Epithelial cell of proximal tubule (primary cell): ENCODE measurements around the gene C22orf39. TPM values are rescaled to one million over a fixed set of nuclear protein-coding genes. Genes with fewer than 3 reads are reported as not detected.

ENCODE experiments used
- DNase-seq: peaks from one replicate; pipeline ENCODE4 v3.0.0-alpha.2; 2011; ENCODE audit warnings: low read depth
- H3K4me3 ChIP-seq: 2 replicates; pipeline ENCODE4 v1.5.1; 2011; ENCODE audit warnings: low read depth, mild to moderate bottlenecking, low read length
- total RNA-seq: library from RNA; depleted of rRNA; stranded (reverse); fragments of >200 nt; gene quantifications from 2 replicates; pipeline ENCODE4 v1.2.3, GENCODE V29; 2015
- TF ChIP-seq, protein P1 (sequence below): conservative IDR thresholded peaks from 2 replicates; pipeline ENCODE4 v1.5.1; 2012; ENCODE audit warnings: low read depth, mild to moderate bottlenecking, low read length

C22orf39 gene
- total RNA-seq, 1 donor from 2014 or later: 40.3 TPM

DNA sequence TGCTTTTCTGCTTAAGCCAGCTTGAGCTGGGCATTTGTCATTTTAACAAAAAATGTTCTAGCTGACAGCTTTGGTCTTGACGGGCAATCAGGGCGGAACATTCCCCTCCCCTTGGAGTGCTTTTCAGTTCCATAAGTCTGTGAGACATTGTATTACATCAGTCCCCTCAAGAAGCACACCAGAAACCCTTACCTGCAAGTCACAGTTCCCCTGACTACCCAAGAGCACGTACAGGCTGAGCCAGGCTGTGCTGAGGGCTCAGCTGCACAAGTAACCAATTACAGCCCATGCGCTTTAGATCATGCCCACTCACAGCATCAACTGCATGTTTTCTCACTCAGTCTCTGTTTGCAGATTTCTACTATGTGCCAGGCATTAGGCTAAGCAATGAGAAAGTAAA is 35.0 kb downstream of the C22orf39 start:
- TF ChIP-seq, protein P1, sequence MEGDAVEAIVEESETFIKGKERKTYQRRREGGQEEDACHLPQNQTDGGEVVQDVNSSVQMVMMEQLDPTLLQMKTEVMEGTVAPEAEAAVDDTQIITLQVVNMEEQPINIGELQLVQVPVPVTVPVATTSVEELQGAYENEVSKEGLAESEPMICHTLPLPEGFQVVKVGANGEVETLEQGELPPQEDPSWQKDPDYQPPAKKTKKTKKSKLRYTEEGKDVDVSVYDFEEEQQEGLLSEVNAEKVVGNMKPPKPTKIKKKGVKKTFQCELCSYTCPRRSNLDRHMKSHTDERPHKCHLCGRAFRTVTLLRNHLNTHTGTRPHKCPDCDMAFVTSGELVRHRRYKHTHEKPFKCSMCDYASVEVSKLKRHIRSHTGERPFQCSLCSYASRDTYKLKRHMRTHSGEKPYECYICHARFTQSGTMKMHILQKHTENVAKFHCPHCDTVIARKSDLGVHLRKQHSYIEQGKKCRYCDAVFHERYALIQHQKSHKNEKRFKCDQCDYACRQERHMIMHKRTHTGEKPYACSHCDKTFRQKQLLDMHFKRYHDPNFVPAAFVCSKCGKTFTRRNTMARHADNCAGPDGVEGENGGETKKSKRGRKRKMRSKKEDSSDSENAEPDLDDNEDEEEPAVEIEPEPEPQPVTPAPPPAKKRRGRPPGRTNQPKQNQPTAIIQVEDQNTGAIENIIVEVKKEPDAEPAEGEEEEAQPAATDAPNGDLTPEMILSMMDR: no peak
- H3K4me3 ChIP-seq: no peak overlapping the region
- DNase-seq: no peak

DNA sequence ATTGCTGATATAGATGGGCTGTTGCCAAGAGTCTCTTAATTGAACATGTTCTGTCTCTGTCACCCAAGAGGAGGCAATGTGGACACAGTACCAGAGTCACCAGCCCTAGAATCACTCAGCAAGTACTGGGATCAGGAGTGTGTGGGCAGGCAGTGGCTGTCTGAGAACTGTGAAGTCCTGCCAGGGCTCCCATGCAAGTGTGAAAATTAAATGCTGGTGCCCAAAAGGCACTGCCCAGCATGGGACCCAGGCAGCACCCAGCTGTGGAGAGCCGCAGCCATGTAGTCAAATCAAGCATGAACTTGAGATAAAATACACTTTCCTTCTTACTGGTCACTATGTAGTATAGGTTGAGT is 35.8 kb downstream of the C22orf39 start:
- TF ChIP-seq, protein P1: no peak
- DNase-seq: no peak
- H3K4me3 ChIP-seq: no peak overlapping the region

DNA sequence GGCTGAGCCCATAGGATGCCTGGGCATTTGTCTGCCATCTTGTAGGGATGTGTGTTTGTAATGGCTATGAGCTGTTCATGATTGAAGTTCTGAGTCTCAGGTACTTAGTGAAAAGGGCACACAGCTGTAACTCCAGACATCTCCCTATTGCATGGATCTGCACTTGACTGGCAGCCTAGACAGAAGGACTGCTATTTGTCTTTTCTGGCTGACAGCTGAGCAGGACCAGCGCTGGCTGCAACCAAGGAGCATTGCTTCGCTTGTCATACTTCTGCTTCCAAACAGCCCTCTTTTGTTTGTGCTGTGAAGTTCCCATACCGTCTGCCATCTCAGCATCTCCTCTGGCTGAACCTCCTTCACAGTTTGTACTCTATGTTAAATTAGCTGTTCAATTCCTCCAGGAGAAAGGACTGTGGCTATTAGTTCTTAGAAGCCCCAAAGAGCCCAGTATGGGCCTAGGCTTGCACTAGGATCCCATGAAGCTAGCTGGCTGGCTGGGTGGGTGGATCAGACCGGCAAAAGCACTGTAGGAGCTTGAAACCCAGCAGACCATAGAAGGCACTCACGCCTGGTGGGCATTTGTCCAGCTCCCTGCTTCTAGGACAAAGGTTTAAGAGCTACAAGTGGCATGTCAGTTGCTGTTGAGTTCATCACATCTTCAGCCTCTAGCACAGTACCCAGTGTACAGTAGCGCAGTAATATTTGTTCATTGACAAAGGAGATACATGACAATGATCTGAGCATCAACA is 36.4 kb downstream of the C22orf39 start:
- no peak overlapping the region for H3K4me3 ChIP-seq
- no peak for DNase-seq
- TF ChIP-seq, protein P1: no peak

DNA sequence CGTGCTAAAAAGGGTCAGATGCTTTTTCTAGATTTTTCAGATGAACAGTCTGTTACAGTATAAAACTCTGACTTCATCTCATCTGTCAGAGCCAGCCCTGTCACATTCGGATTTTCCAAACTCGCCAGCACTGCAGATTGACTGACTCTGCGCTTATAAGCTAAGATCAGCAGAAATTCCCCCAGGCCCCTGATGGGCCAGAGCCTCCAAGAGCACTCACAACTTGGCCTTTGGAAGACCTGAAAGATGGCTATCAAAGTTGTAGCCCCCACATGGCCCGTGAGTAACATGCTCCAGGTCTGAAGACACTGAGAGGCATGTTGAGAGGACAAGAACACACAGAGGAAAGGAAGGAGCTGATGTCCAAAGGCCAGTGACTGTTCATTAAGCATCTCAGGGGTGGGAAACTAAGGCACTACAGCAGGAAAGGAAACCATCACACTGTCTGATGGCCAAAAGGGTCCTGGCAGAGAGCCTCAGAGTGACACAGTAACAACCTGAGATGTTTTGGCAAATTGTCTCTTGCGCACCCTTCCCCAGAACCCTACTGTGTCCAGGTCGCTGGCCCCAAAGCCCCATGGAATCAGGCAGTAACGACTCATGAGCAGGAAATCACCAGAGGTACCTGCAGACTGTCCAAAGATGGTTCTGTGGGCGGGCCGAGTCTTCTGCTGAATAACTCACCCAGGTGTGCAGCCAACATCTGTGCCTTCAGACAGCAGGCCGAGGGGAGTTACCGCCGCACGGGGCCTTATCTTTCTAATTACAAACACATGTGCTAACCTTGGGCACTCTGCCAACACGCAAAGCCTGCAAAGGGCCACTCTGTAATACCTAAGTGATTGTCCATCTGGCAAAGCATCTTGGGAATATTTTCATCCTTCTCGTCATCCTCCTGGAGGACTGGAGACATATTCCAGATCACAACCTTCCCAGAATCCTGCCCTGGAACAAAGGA is 39.6 kb downstream of the C22orf39 start:
- no peak for DNase-seq
- no peak overlapping the region for H3K4me3 ChIP-seq
- TF ChIP-seq, protein P1: no peak

DNA sequence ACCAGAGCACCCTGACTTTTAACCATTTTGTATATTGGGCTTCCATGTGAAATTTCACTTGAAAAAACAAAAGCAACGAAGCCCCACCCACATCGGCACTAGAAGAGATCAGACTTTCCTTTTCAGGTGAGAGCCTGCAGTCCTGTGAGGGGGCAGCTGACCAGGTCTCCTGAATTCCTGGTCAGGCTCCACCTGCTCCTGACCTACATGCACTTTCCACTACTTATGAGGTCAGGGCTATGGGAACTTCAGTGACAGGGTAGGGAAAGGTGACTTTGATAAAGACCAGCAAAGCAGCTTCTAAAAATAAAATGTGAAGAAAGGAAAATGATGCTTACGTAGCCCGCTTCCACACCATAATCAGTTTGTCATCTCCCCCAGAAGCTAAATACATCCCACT is 40.7 kb downstream of the C22orf39 start:
- TF ChIP-seq, protein P1: no peak
- DNase-seq: no peak
- H3K4me3 ChIP-seq: no peak overlapping the region

DNA sequence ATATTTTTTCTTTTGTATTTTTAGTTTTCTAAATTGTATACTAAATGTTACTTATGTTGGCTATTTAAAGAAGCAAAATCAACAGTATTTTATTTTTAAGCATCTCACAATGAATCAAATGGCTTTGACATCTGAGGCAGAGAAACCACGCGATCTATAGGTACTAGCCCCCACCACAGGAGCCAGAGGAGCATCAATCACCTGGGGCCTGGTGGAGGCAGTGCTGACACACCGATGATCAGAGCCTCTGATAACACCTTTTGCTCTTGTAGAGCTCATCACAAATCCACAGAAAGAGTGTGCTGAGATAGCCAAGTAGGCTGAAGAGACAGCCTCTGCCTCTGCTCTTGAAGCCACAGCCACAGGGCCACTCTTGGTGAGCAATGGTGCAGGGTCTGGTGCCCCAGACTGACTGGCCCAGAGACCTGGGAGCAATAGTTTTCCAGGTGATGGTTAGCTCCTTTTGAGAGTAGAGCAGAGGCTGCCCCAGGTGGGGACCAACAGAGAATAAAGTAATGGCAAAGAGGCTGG is 41.2 kb downstream of the C22orf39 start:
- no peak overlapping the region for H3K4me3 ChIP-seq
- TF ChIP-seq, protein P1: no peak
- DNase-seq: no peak
